Measurements from ENCODE around the gene UBAP1L.
"Not testable (repeated sequence)": the region's sequence is repeated elsewhere in the genome, so short reads cannot be mapped to it uniquely, and the experiment has no call there.

The UBAP1L gene

DNA sequence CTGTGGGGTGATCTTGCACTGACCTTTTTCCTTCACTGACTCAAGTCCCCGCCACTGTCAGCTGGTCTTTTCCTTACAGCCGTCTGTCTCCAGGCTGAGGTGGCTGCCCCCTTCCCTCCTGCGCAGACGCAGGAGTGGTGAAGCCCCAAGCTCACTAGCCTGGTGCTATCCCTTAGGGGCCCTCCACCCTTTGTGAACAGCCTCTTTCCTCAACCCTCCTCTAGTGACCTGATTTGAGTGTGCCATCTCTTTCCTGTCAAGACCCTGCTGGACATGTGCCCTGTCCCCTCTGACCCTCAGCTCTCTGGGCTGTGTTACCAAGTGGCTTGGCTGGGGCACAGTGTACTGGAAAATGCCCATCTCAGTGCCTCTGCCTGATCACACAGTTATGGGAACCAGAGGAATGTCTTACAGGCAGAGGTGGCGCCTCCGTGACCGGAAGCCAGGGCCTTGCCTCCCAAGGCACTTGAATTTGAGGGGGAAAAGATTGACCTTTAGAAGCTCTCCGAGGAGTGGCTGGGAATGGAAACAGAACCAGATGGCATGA is 29.7 kb downstream of the UBAP1L start:
- FAIRE-seq (peak; percentile 58), DNase-seq (ENCODE audit: low spot score) (no peak)

DNA sequence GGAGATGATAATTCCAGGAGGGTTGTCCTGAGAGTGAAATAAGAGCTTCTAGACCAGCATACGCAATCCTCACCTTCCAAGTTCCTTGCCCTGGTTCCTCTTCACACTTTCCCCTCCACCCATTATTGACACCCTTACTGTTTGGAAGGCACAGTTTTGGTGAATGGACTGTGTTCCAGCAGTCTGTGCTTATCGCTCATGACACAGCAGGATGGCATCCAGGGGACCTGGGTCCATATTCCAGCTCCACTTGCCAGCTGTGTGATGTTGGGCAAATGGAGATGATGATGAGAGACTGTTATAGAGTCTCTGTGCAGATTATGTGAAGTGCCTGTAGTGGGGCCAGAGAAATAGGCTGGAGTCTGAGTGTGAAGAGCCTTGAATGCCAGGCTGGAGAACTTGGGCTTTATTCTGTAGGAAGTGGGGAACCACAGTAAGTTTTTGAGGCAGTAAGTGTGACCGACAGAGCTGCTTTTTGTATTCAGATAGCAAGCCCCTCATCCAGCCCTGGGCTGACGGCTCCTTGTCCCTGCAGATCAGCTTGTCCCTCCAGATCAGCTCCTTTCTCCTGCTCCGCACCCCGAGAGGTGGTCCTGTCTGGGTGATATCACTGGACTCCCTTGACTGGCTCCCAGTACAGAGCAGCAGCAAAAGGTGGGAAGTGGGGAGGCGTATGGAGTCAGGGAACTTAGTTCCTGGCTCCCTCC is 30.3 kb downstream of the UBAP1L start:
- DNase-seq (ENCODE audit: low spot score) (no peak), FAIRE-seq (no peak)

DNA sequence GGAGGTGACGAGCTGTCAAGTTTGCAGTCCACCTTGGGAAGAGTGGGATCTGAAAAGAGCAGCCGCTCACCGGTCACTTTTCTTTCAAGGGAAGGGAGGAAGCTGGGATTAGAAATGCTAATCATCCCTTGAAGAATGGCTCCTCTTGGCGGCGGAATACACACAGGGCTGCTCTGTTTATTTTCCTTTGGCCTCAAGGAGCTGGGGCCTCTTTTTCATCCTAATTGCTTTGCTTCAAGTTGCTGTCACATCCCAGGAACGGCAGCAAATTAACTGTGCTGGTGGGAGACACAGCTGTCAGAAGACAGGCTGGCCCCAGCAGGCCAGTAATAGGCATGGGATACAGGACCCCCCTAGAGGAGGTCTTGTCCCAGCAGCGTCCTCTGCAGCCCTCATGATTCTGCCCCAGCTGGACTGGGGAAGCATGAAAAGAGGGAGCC is 31.7 kb downstream of the UBAP1L start:
- DNase-seq (ENCODE audit: low spot score) (no peak), FAIRE-seq (no peak)

DNA sequence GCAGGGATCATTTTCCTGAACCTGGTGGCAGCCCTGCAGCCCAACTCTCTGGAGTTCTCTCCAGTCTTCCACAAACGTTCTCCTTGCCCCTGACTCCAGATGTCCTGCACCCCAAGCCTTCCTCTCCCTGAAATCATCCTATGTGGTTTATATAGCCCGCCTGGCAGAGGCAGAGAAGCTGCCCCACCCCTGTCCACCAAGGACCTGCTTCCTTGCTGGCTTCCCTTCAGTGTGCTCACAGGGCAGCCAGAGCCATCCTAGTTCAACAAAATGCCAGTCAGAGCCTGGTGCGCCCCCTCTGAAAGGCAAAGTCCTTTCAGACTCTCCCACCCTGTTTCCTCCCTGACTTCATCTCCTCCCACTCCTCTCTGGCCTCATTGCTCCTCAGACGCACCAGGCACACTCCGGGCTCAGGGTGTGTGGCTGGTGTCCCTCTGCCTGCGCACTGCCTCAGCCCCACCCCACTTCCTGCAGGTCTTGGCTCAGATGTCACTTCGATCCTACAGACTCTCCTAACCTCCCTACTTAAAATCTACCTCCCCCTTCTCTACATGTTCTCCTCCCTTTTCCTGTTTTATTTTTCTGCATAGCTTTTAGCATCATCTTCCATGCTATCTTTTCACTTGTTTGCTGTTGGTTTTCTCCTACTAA is 32.6 kb downstream of the UBAP1L start:
- peak; percentile 92 for FAIRE-seq
- DNase-seq (ENCODE audit: low spot score), result peak; percentile 53

DNA sequence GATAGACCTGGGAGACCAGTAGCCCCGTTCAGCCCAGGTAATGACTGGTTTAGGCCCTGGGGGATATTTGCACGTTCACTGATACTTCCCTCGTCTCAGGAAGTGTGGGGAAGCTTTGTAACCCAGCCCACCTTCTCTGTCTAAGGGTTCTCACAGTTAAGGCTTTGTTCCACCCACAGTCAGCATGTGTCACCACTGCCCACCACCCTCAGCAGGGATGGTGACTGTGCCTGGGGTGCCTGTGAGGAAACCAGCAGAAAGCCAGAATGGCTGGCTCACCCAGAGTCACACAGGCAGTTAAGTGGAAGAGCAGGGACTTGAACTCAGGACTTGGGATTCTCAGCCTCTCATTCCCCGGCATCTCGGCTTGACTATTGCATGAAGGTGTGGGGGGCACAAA is 33.2 kb downstream of the UBAP1L start:
- no peak for DNase-seq (ENCODE audit: low spot score)
- peak; percentile 27 for FAIRE-seq

DNA sequence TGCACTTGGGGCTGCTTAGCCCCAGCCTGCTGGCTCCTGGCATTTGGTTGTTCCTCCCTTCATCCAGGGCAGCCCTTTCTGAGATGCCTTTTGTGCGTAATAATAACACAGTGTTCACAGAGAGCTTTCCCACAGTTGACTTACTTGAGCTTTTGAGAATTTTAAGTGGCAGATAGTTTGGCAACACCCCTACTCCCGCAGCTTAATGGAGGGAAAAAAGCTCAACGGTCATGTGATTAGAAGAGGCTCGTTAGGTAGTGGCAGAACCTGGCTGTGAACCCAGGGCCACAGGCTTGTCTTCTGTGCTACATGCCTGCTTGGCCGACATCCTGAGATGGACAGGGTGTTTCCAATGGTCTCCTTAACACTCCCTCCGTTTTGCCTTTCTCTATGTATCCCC is 33.7 kb downstream of the UBAP1L start:
- FAIRE-seq, result no peak
- no peak for DNase-seq (ENCODE audit: low spot score)

DNA sequence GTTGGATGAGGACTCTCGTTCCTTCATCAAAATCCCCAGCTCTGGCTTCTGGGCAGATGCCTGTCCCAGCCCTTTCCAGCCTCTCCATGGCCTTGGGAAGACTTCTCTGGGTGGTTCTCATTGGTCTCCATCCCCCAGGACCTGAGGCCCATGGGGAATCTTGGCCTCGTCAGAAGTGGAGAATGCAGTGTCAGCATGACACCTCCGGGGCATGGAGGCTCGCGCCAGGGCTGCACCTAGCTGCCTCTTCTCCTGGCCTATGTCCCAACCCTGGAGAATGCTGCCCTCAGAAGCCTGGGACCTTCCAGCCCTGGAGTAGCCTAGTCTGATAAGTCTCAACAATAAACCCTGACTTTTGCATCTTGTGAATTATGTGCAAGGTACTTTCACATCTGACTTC is 35.4 kb downstream of the UBAP1L start:
- DNase-seq (ENCODE audit: low spot score) (no peak), FAIRE-seq (no peak)

DNA sequence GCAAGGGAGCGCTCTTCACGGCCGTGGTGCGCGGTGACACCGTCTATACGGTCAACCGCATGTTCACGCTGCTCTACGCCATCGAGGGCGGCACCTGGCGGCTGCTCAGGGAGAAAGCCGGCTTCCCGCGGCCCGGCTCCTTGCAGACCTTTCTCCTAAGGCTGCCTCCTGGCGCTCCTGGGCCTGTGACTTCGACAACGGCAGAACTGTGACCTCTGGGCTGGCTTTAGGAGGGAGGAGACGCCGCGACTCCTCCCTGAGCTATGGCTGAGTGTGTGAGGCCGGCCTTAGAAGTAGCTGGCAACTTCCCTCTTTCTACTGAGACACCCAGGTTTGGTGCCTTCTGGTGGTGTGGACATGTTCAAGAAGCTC is 37.0 kb downstream of the UBAP1L start:
- DNase-seq (ENCODE audit: low spot score) (no peak), FAIRE-seq (no peak)

DNA sequence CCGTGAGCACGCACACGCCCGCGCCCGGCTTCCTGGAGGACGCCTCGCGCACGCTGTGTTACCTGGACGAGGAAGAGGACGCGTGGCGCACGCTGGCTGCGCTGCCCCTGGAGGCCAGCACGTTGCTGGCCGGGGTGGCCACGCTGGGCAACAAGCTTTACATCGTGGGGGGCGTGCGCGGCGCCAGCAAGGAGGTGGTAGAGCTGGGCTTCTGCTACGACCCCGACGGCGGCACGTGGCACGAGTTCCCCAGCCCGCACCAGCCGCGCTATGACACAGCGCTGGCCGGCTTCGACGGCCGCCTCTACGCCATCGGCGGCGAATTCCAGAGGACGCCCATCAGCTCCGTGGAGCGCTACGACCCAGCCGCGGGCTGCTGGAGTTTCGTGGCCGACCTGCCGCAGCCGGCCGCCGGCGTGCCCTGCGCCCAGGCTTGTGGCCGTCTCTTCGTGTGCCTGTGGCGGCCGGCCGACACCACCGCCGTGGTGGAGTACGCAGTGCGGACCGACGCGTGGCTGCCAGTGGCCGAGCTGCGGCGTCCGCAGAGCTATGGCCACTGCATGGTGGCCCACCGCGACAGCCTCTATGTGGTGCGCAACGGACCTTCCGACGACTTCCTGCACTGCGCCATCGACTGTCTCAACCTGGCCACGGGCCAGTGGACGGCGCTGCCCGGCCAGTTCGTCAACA is 37.6 kb downstream of the UBAP1L start:
- FAIRE-seq (peak; percentile 58), DNase-seq (ENCODE audit: low spot score) (no peak)

DNA sequence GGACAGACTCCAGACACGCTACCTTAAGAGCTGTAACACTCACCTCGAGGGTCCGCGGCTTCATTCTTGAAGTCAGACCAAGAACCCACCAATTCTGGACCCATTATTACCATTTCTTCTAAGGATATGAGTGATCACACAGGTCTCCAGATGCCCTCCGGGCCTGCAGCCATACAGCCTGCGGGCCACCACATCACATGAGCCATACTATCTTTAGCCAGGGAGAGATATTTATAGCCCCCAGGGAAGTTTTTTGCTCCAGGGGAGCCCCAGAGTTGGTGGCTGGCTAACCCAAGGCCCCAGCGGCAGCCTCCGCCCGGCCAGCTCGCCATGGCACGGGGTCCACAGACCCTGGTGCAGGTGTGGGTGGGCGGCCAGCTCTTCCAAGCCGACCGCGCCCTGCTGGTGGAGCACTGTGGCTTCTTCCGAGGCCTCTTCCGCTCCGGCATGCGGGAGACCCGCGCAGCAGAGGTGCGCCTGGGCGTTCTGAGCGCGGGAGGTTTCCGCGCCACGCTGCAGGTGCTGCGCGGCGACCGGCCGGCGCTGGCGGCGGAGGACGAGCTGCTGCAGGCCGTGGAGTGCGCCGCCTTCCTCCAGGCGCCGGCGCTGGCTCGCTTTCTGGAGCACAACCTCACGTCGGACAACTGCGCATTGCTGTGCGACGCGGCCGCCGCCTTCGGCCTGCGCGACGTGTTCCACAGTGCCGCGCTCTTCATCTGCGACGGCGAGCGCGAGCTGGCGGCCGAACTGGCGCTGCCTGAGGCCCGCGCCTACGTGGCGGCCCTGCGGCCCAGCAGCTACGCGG is 38.3 kb downstream of the UBAP1L start, which contains the start of gene KBTBD13:
Gene KBTBD13 (plus strand): TSS at position 261 of the 805 bp plus-strand sequence. CDS start 70 bp downstream, at position 331.
- no peak for FAIRE-seq
- DNase-seq (ENCODE audit: low spot score), result no peak

DNA sequence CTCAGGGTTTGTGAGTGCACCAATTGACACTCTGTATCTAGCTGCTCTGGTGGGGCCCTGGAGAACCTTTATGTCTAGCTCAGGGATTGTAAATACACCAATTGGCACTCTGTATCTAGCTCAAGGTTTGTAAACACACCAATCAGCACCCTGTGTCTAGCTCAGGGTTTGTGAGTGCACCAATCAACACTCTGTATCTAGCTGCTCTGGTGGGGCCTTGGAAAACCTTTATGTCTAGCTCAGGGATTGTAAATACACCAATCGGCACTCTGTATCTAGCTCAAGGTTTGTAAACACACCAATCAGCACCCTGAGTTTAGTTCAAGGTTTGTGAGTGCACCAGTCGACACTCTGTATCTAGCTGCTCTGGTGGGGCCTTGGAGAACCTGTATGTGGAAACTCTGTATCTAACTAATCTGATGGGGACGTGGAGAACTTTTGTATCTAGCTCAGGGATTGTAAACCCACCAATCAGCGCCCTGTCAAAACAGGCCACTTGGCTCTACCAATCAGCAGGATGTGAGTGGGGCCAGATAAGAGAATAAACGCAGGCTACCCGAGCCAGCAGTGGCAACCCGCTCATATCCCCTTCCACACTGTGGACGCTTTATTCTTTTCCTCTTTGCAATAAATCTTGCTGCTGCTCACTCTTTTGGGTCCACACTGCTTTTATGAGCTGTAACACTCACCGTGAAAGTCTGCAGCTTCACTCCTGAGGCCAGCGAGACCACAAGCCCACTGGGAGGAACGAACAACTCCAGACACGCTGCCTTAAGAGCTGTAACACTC is 39.2 kb downstream of the UBAP1L start:
- DNase-seq (ENCODE audit: low spot score); FAIRE-seq: not testable (repeated sequence)

DNA sequence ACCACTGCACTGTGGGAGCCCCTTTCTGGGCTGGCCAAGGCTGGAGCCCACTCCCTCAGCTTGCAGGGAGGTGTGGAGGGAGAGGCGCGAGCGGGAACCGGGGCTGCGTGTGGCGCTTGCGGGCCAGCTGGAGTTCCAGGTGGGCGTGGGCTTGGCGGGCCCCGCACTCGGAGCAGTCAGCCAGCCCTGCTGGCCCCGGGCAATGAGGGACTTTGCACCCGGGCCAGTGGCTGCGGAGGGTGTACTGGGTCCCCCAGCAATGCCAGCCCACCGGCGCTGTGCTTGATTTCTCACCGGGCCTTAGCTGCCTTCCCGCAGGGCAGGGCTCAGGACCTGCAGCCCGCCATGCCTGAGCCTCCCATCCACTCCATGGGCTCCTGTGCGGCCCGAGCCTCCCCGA is 40.1 kb downstream of the UBAP1L start:
- not testable (repeated sequence) for FAIRE-seq; DNase-seq (ENCODE audit: low spot score)

DNA sequence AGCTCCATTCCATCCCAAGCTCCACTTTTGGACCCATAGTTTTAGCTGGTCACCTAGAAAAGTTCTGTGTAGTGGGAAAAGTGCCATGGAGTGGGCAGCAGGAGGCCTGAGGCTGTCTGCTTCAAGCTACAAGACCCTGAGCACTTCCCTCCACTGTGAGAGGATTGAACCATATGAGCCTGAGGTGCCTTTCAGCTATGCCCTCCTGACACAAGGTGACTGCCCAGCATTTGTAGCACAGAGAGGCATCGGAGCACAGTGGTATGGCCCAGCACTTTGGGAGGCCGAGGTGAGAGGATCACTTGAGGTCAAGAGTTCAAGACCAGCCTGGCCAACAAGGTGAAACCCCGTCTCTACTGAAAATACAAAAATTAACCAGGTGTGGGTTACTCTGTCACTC is 42.4 kb downstream of the UBAP1L start:
- DNase-seq (ENCODE audit: low spot score) (no peak), FAIRE-seq (no peak)

DNA sequence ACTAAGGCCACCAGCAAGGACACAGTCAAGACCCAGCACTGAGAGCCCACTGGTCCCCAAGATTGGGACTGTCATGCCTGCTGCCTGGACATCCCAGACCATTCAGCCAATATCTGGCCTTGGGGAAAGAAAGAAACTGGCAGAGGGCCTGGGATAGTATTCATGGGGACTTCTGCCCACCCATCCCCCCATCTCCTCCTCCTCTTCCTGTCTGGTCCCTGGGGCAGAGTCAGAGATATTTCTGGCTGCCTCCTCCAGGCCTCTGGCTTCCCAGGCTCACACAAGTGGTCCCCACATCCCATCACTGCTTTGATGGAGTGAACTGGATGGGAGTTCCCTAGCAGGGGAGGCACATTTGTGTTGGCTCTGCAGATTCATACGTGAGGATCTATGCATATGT is 43.0 kb downstream of the UBAP1L start:
- no peak for FAIRE-seq
- DNase-seq (ENCODE audit: low spot score), result no peak

DNA sequence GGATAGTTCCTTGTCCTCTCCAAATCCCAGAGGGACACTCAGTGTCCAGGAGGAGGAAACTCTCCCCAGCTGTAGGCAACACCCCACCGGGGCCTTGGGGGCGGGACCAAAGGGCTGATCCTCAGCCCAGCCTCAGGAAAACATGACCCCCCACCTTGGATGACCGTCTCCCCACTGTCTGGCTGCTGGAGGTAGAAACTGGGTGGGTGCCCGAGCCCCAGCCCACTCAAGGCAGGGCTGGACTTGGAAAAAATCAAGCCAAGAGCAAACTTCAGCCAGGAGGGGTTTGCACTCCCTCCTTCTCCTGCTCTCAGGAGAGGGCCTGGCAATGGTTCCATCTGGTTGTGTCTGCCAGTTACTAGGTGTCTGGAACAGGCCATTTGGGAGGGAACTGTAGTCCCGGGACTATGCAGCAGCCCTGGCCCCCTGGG is 43.6 kb downstream of the UBAP1L start:
- DNase-seq (ENCODE audit: low spot score) (no peak), FAIRE-seq (no peak)

DNA sequence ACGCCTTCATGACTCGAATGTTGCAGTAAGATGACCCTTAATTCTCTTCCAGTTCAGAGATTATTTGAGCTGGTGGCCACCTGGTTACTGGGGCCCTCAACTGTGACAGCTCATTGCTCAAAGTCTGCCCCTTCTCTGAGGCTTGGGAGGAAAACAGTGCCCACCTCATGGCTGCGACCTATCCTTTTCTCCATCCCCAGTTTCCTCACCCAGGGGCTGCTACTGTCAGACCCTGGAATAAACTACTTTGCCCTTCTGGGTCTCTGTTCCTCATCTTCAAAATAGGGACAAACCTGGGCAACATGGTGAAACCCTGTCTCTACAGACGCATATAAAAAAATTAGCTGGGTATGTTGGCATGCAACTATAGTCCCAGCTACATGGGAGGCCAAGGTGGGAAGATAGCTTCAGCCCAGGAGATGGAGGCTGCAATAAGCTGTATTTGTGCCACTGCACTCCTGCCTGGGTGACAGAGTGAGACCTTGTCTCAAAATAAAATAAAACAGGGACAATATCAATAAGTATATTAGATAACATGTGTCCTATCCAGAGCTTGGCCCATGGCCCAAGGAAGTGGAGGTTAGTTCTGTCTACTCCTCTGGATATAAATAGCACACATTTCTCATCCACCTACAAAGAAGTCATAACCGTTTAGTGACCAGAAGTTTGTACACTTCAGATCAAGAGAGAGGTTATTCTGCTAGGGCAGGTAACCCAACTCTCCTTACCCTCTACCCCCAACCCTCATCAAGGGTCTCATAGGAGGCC is 45.0 kb downstream of the UBAP1L start:
- FAIRE-seq (no peak), DNase-seq (ENCODE audit: low spot score) (no peak)

DNA sequence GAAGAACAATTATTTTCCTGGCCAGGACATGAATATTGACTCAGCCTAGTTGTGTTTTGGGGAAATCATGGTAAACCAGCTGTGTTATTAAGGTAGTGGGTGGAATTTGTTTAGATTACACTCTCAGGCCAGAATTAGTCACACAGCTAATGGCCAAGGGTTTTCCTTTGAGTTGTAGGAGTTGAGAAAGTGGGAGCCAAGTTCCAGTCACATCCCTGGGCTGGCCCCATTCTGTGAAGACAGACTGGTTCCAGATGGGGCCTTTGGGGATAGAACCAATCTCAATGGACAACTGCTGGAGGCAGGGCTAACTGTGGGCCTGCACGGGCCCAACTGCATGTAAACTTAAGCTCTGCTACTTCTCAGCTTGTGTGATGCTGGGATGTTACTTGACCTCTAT is 45.8 kb downstream of the UBAP1L start:
- FAIRE-seq, result no peak
- DNase-seq (ENCODE audit: low spot score), result no peak

DNA sequence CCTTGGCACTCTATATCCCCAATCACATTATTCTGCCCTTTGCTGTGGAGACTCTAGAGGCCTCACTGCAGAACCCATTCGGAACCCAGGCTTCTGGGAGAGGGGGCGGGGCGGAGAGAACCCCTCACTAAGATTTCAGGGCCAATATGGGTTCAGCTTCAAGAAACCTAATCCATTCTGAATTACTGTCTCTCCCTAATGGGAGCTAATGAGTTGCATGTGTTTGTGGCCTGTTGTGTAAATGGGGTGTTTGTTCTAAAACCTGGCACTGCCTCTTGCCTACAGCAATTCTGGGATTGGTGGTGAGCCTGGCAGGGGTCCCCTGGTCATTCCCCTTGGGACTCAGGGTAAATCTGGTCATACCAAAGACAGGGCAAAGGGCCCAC is 46.6 kb downstream of the UBAP1L start:
- FAIRE-seq (no peak), DNase-seq (ENCODE audit: low spot score) (no peak)

DNA sequence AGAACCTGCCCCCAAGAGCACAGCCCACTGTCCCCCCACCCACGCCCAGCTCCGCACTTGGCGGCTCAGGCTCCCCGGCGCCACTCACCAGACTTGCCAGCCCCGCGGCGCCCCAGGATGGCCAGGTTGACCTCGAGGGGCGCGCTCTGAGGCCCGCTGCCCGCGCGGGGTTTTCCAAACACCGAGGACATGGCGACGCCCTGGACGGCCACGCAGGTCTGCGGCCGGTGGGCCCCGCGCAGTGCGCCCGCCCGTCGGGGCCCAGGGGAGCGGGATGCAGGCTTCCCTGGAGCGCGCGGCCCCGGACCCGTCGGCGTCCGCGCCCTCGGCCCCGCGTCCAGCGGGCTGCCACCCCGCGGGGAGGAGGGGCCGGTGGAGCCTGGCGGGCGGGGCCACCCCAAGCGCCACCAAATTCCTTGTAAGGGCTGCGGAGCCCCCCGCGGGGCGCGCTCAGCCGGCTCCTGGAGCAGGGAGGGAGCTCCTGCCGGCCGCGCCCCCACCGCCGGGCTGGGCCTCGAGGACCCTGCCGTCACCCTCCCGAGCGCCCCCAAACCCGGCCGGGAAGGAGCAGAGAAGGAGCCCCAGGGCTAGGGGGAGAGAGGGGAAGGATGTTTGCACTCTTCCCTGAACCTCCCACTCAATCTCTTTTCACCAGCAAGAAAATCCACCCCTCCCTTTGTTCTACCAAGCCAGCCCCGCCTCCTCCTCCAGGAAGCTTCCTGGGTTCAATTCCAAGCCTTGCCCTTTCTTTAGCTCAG is 47.2 kb downstream of the UBAP1L start, which contains the start of gene RASL12:
Gene RASL12 (minus strand): TSS at position 347 of the 758 bp plus-strand sequence. CDS start 156 bp downstream, at position 191.
- DNase-seq (ENCODE audit: low spot score) (no peak), FAIRE-seq (no peak)
